Parathyroid adenoma (tissue), 2 donors: ENCODE measurements around the gene ARHGEF25.

Experiments used
- H2AFZ ChIP-seq: fragments of 300-600 bp; sonication (generic); one replicate; pipeline ENCODE4 v1.7.0; 2017; ENCODE audit warnings: antibody characterized with exemption, mild to moderate bottlenecking
- H3K27ac ChIP-seq: fragments of 300-600 bp; sonication (generic); one replicate; pipeline ENCODE4 v1.7.0; 2017
- H3K27me3 ChIP-seq: fragments of 300-600 bp; sonication (generic); one replicate; pipeline ENCODE4 v1.7.0; 2017; ENCODE audit warnings: low read length; ENCODE audit not compliant: control insufficient read depth, insufficient read depth
- H3K36me3 ChIP-seq: fragments of 300-600 bp; sonication (generic); one replicate; pipeline ENCODE4 v1.7.0; 2017; ENCODE audit warnings: low read length; ENCODE audit not compliant: control insufficient read depth, insufficient read depth
- H3K4me1 ChIP-seq: fragments of 300-600 bp; sonication (generic); one replicate; pipeline ENCODE4 v1.7.0; 2017; ENCODE audit warnings: control low read depth
- H3K4me2 ChIP-seq: fragments of 300-600 bp; sonication (generic); one replicate; pipeline ENCODE4 v1.7.0; 2017; ENCODE audit warnings: low read length
- H3K4me3 ChIP-seq: fragments of 300-600 bp; sonication (generic); one replicate; pipeline ENCODE4 v1.7.0; 2017; ENCODE audit warnings: low read depth, low read length
- H3K79me2 ChIP-seq: fragments of 300-600 bp; sonication (generic); one replicate; pipeline ENCODE4 v1.7.0; 2017; ENCODE audit warnings: control low read depth
- H3K9ac ChIP-seq: fragments of 300-600 bp; sonication (generic); one replicate; pipeline ENCODE4 v1.7.0; 2017; ENCODE audit warnings: mild to moderate bottlenecking
- H3K9me3 ChIP-seq: fragments of 300-600 bp; sonication (generic); one replicate; pipeline ENCODE4 v1.7.0; 2017; ENCODE audit warnings: low read length; ENCODE audit not compliant: control insufficient read depth
- TF ChIP-seq, protein P1 (sequence below): fragments of 300-600 bp; sonication (generic); IDR thresholded peaks from one replicate; pipeline ENCODE4 v1.7.0; 2017; ENCODE audit warnings: antibody characterized with exemption, mild to moderate bottlenecking
- donor health status: primary hyperparathyroidism.

The ARHGEF25 gene

DNA sequence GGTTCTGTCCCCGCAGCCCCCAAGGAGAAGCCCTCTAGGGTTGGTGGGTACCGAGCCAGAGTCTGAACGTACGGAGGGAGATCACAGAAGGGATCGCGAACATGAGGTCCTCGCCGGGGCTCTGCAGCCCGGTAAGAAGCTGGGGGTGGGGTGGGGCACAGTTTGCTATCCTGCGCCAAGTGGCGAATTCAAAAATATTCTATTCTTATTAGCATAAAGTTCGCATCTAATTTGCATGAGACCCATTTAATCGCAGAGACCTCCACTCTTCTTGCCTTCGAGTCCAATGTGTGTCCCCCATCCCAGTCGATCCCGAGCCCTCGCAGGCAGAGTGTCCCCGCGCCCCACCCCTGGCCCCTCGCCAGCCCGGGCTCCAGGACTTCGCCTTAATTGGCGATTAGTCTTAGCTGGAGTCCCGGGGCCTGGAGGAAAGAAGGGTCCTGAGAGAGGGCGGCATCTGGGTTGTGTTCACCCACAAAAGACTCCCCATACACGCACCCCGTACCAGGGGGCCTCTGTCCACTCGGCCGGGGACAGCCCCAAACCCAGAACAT is 604 bp upstream of the ARHGEF25 start:
- TF ChIP-seq, protein P1, sequence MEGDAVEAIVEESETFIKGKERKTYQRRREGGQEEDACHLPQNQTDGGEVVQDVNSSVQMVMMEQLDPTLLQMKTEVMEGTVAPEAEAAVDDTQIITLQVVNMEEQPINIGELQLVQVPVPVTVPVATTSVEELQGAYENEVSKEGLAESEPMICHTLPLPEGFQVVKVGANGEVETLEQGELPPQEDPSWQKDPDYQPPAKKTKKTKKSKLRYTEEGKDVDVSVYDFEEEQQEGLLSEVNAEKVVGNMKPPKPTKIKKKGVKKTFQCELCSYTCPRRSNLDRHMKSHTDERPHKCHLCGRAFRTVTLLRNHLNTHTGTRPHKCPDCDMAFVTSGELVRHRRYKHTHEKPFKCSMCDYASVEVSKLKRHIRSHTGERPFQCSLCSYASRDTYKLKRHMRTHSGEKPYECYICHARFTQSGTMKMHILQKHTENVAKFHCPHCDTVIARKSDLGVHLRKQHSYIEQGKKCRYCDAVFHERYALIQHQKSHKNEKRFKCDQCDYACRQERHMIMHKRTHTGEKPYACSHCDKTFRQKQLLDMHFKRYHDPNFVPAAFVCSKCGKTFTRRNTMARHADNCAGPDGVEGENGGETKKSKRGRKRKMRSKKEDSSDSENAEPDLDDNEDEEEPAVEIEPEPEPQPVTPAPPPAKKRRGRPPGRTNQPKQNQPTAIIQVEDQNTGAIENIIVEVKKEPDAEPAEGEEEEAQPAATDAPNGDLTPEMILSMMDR, result no peak
- Histone ChIP-seq H3K4me3 (peak overlapping the region; percentile 65), H3K9ac (no peak overlapping the region), H3K4me2 (peak overlapping the region; percentile 79), H3K9me3 (no peaks in the 10 kb centered on the region), H3K36me3 (no peaks in the 10 kb centered on the region), H3K27ac (peak overlapping the region; percentile 17), H3K79me2 (no peaks in the 10 kb centered on the region), H2AFZ (peak overlapping the region; percentile 90), H3K27me3 (no peaks in the 10 kb centered on the region), H3K4me1 (peaks cover 3% of the 10 kb centered on the region)

DNA sequence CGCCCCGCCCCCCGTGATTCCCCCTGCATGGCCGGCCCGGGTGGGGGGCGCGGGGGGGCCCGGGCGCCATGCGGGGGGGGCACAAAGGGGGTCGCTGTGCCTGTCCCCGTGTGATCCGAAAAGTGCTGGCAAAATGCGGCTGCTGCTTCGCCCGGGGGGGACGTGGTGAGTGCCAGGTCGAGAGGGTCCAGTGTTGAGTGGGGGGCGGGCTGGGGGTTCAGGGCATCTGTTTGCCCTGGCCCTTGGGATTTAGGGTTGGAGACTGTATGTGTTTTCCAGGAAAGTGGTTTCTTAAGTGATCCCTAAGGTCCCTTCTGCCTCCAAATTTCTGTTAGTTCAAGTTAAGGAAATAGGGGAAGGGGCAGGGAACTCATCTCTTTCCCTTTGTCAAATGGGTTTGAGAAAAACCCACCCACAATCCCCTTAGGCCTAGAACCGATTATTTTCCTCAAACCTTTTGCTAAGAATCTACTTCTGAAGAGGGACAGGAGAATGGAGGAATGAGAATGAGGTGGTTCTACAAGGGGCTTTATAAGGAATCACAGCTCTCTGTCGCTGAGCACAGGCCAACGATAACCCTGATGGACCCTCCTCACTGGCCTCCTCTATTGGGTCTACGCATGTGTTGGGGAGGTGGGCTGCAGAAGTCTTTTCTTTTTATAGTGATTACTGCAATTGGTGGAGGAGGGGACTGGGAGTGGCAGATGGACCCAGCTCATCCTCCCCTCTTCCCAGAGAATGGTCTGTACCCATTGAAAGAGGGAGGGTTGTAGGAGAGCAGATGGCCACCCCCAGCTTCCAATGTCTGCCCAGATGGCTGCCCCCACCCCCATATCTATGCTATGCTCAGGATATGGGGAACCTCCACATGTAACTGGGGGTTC is 834 bp downstream of the ARHGEF25 start:
- TF ChIP-seq, protein P1, result no peak
- H3K36me3 ChIP-seq, result no peaks in the 10 kb centered on the region
- no peaks in the 10 kb centered on the region for H3K79me2 ChIP-seq
- H3K4me3 ChIP-seq, result peak overlapping the region; percentile 65
- no peak overlapping the region for H2AFZ ChIP-seq
- H3K27me3 ChIP-seq, result no peaks in the 10 kb centered on the region
- peaks cover 10% of the 10 kb centered on the region for H3K4me1 ChIP-seq
- peak overlapping the region; percentile 79 for H3K4me2 ChIP-seq
- peak overlapping the region; percentile 37 for H3K9ac ChIP-seq
- no peaks in the 10 kb centered on the region for H3K9me3 ChIP-seq
- H3K27ac ChIP-seq, result no peak overlapping the region

DNA sequence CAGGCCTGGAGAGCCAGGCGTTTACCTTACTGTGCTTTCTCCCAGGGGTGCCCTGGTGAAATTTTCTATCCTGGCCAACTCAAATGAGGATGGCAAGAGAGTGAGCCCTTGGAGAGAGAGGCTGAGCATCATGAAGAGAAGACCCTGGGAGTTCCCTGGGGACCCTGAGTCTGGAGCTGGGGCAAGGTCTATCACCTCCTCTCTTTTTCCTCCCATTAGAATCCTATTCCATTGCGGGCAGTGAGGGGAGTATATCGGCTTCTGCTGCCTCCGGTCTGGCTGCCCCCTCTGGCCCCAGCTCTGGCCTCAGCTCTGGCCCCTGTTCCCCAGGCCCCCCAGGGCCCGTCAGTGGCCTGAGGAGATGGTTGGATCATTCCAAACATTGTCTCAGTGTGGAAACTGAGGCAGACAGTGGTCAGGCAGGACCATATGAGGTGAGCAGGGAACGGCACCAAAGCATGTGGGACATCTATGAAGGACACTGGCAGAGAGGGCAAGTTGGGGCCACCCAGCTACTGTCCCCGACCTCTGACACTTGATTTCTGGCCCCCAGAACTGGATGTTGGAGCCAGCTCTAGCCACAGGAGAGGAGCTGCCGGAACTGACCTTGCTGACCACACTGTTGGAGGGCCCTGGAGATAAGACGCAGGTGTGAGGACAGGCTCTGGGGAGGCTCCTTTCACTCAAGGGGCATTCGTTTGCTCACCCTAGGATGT is 1.6 kb downstream of the ARHGEF25 start:
- peaks cover 10% of the 10 kb centered on the region for H3K4me1 ChIP-seq
- H3K4me2 ChIP-seq, result no peak overlapping the region
- H2AFZ ChIP-seq, result no peak overlapping the region
- no peaks in the 10 kb centered on the region for H3K27me3 ChIP-seq
- H3K4me3 ChIP-seq, result no peak overlapping the region
- H3K27ac ChIP-seq, result no peak overlapping the region
- no peaks in the 10 kb centered on the region for H3K36me3 ChIP-seq
- H3K79me2 ChIP-seq, result no peaks in the 10 kb centered on the region
- no peaks in the 10 kb centered on the region for H3K9me3 ChIP-seq
- TF ChIP-seq, protein P1, result no peak
- no peak overlapping the region for H3K9ac ChIP-seq

DNA sequence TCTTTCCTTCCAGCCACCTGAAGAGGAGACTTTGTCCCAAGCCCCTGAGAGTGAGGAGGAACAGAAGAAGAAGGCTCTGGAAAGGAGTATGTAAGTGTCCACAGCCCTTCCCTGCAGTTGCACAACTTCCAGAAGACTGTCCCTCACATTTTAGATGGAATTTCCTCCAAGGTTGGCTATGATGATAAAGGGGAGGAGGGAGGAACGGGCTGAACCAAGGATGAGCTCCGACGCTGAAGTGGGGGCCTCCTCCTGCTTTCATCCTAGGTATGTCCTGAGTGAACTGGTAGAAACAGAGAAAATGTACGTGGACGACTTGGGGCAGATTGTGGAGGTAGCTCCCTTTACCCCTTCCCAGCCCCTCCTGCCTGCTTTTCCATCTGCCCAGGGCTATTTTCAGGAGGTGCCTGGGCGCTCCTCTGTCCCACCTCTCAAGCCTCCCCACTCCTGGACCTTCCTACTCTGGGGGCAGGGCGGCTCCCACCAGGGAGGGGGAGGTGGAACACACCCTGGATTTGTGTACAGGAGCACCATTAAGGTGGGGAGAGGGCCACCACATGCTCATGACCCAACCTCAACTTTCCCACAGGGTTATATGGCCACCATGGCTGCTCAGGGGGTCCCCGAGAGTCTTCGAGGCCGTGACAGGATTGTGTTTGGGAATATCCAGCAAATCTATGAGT is 2.3 kb downstream of the ARHGEF25 start:
- H2AFZ ChIP-seq, result no peak overlapping the region
- no peak overlapping the region for H3K27ac ChIP-seq
- TF ChIP-seq, protein P1, result no peak
- no peak overlapping the region for H3K4me2 ChIP-seq
- H3K36me3 ChIP-seq, result no peaks in the 10 kb centered on the region
- no peak overlapping the region for H3K4me3 ChIP-seq
- H3K4me1 ChIP-seq, result peaks cover 10% of the 10 kb centered on the region
- no peak overlapping the region for H3K9ac ChIP-seq
- H3K27me3 ChIP-seq, result no peaks in the 10 kb centered on the region
- no peaks in the 10 kb centered on the region for H3K9me3 ChIP-seq
- H3K79me2 ChIP-seq, result no peaks in the 10 kb centered on the region
